Measurements from ENCODE around the gene EVC.

The EVC gene

GRCh38 chr4:5710961-5711478 lies at the start of gene EVC:
TSS of gene EVC (plus strand) at chr4:5711201. CDS start at chr4:5711381, 180 bp downstream.
- peak; percentile 47 for DNase-seq (ENCODE audit: low read depth, low spot score)

- no peak for DNase-seq (ENCODE audit: low read depth, low spot score)
These were observed 49.8 kb upstream of the EVC start for GRCh38 chr4:5661237-5661636.

- no peak for DNase-seq (ENCODE audit: low read depth, low spot score)
These were observed 48.4 kb upstream of the EVC start for GRCh38 chr4:5662555-5662954.

GRCh38 chr4:5664778-5665177 lies 46.2 kb upstream of the EVC start:
- no peak for DNase-seq (ENCODE audit: low read depth, low spot score)

- DNase-seq (ENCODE audit: low read depth, low spot score) = no peak
These were observed 44.3 kb upstream of the EVC start for GRCh38 chr4:5666741-5667140.

GRCh38 chr4:5676763-5677162 lies 34.2 kb upstream of the EVC start:
- DNase-seq (ENCODE audit: low read depth, low spot score) = no peak

GRCh38 chr4:5678977-5679376 lies 32.0 kb upstream of the EVC start:
- no peak for DNase-seq (ENCODE audit: low read depth, low spot score)

- DNase-seq (ENCODE audit: low read depth, low spot score) = no peak
These were observed 27.4 kb upstream of the EVC start for GRCh38 chr4:5683566-5683965.

GRCh38 chr4:5685296-5685695 lies 25.7 kb upstream of the EVC start:
- DNase-seq (ENCODE audit: low read depth, low spot score) = no peak

GRCh38 chr4:5686338-5686737 lies 24.7 kb upstream of the EVC start:
- DNase-seq (ENCODE audit: low read depth, low spot score) = no peak

GRCh38 chr4:5689065-5689464 lies 21.9 kb upstream of the EVC start:
- no peak for DNase-seq (ENCODE audit: low read depth, low spot score)

- no peak for DNase-seq (ENCODE audit: low read depth, low spot score)
These were observed 19.4 kb upstream of the EVC start for GRCh38 chr4:5691491-5692132.

GRCh38 chr4:5693871-5694270 lies 17.1 kb upstream of the EVC start:
- no peak for DNase-seq (ENCODE audit: low read depth, low spot score)

- DNase-seq (ENCODE audit: low read depth, low spot score) = no peak
These were observed 14.7 kb upstream of the EVC start for GRCh38 chr4:5696341-5696740.

- no peak for DNase-seq (ENCODE audit: low read depth, low spot score)
These were observed 10.5 kb upstream of the EVC start for GRCh38 chr4:5700459-5700858.

GRCh38 chr4:5701971-5702370 lies 9.0 kb upstream of the EVC start:
- no peak for DNase-seq (ENCODE audit: low read depth, low spot score)

- no peak for DNase-seq (ENCODE audit: low read depth, low spot score)
These were observed 7.2 kb upstream of the EVC start for GRCh38 chr4:5703831-5704230.

- DNase-seq (ENCODE audit: low read depth, low spot score) = no peak
These were observed 6.7 kb upstream of the EVC start for GRCh38 chr4:5704276-5704675.

GRCh38 chr4:5705647-5706320 lies 5.2 kb upstream of the EVC start:
- DNase-seq (ENCODE audit: low read depth, low spot score) = no peak

- no peak for DNase-seq (ENCODE audit: low read depth, low spot score)
These were observed 4.3 kb upstream of the EVC start for GRCh38 chr4:5706486-5707290.

GRCh38 chr4:5707366-5707765 lies 3.6 kb upstream of the EVC start:
- DNase-seq (ENCODE audit: low read depth, low spot score) = no peak

GRCh38 chr4:5707778-5708448 lies 3.1 kb upstream of the EVC start:
- no peak for DNase-seq (ENCODE audit: low read depth, low spot score)
